Trophoblast cell (in vitro differentiated cells and primary cell): Measurements from ENCODE around the gene GALNT16.

Source experiments
- DNase-seq, 2 donors: peaks; one replicate each; pipeline ENCODE4 v3.0.0-alpha.2; 2016
- H2AFZ ChIP-seq: 2 replicates; pipeline ENCODE4 v1.6.1; 2013; ENCODE audit warnings: low read length, moderate library complexity, mild to moderate bottlenecking; ENCODE audit not compliant: insufficient read depth, poor library complexity
- H2AK5ac ChIP-seq: 2 replicates; pipeline ENCODE4 v1.6.1; 2013; ENCODE audit warnings: mild to moderate bottlenecking, low read length
- H2BK120ac ChIP-seq: 2 replicates; pipeline ENCODE4 v1.6.1; 2013; ENCODE audit warnings: low read length, mild to moderate bottlenecking, moderate library complexity; ENCODE audit not compliant: insufficient read depth, poor library complexity
- H2BK12ac ChIP-seq: 2 replicates; pipeline ENCODE4 v1.6.1; 2013; ENCODE audit warnings: mild to moderate bottlenecking, low read length, moderate library complexity
- H2BK5ac ChIP-seq: 2 replicates; pipeline ENCODE4 v1.6.1; 2013; ENCODE audit warnings: low read length, low read depth, moderate library complexity, mild to moderate bottlenecking; ENCODE audit not compliant: poor library complexity
- H3K14ac ChIP-seq: 2 replicates; pipeline ENCODE4 v1.6.1; 2013; ENCODE audit warnings: mild to moderate bottlenecking, low read length
- H3K18ac ChIP-seq: 2 replicates; pipeline ENCODE4 v1.6.1; 2013; ENCODE audit warnings: mild to moderate bottlenecking, low read length
- H3K23ac ChIP-seq: 2 replicates; pipeline ENCODE4 v1.6.1; 2013; ENCODE audit warnings: low read length
- H3K27ac ChIP-seq: 2 replicates; pipeline ENCODE4 v1.5.1; 2013; ENCODE audit warnings: low read depth, mild to moderate bottlenecking, inconsistent platforms, low read length, moderate library complexity
- H3K27me3 ChIP-seq: 2 replicates; pipeline ENCODE4 v1.6.1; 2013; ENCODE audit warnings: inconsistent platforms, mild to moderate bottlenecking, low read length, moderate library complexity; ENCODE audit not compliant: insufficient read depth
- H3K36me3 ChIP-seq, 2 experiments: 1 replicate in 1 of 2; 2 replicates in 1 of 2; pipeline ENCODE4 v1.6.1; 2013; ENCODE audit warnings: low read length in 2 of 2, mild to moderate bottlenecking in 2 of 2, moderate library complexity in 1 of 2; ENCODE audit not compliant: insufficient read depth in 2 of 2, control insufficient read depth in 1 of 2
- H3K4ac ChIP-seq: 2 replicates; pipeline ENCODE4 v1.6.1; 2013; ENCODE audit warnings: low read depth, mild to moderate bottlenecking, low read length, moderate library complexity
- H3K4me1 ChIP-seq, 2 experiments: 1 replicate in 1 of 2; 2 replicates in 1 of 2; pipeline ENCODE4 v1.6.1; 2013; ENCODE audit warnings: low read length in 2 of 2, mild to moderate bottlenecking in 2 of 2, moderate library complexity in 1 of 2; ENCODE audit not compliant: insufficient read depth in 2 of 2, control insufficient read depth in 1 of 2
- H3K4me2 ChIP-seq: 2 replicates; pipeline ENCODE4 v1.6.1; 2013; ENCODE audit warnings: inconsistent platforms, mild to moderate bottlenecking, low read length, moderate library complexity
- H3K4me3 ChIP-seq: 2 replicates; pipeline ENCODE4 v1.5.1; 2013; ENCODE audit warnings: mild to moderate bottlenecking, low read depth, low read length, inconsistent platforms
- H3K79me1 ChIP-seq: one replicate; pipeline ENCODE4 v1.6.1; 2013; ENCODE audit warnings: low read length
- H3K79me2 ChIP-seq: 2 replicates; pipeline ENCODE4 v1.6.1; 2013; ENCODE audit warnings: low read length, mild to moderate bottlenecking; ENCODE audit not compliant: control insufficient read depth, insufficient read depth, poor library complexity
- H3K9ac ChIP-seq: 2 replicates; pipeline ENCODE4 v1.6.1; 2013; ENCODE audit warnings: mild to moderate bottlenecking, low read length
- H3K9me3 ChIP-seq: 2 replicates; pipeline ENCODE4 v1.6.1; 2013; ENCODE audit warnings: low read depth, mild to moderate bottlenecking, control low read depth, inconsistent platforms, low read length; ENCODE audit not compliant: insufficient read depth
- H4K12ac ChIP-seq: 2 replicates; pipeline ENCODE4 v1.6.1; 2013; ENCODE audit warnings: low read depth, mild to moderate bottlenecking, low read length, moderate library complexity
- H4K8ac ChIP-seq: 2 replicates; pipeline ENCODE4 v1.6.1; 2013; ENCODE audit warnings: low read depth, mild to moderate bottlenecking, low read length, moderate library complexity
- H4K91ac ChIP-seq: one replicate; pipeline ENCODE4 v1.6.1; 2013; ENCODE audit warnings: low read depth, mild to moderate bottlenecking, low read length, moderate library complexity
- WGBS: extraction: QIAGEN DNeasy Blood & Tissue Kit; methylation state at CpG from one replicate; pipeline ENCODE4 v1.1.7; 2013; ENCODE audit warnings: missing lambda C conversion rate; ENCODE audit not compliant: insufficient read length, insufficient coverage; ENCODE audit errors: extremely low coverage; 5-methylcytosine and 5-hydroxymethylcytosine counted together

The GALNT16 gene

GRCh38 chr14:69327507-69327906 lies 67.5 kb downstream of the GALNT16 start:
- Histone ChIP-seq H3K27ac (no peak overlapping the region), H3K9me3 (no peaks in the 10 kb centered on the region), H3K9ac (no peak overlapping the region), H3K4me3 (no peak overlapping the region), H4K91ac (no peak overlapping the region), H2AFZ (no peak overlapping the region), H3K79me1 (no peaks in the 10 kb centered on the region), H2BK12ac (no peak overlapping the region), H3K14ac (no peak overlapping the region), H2BK5ac (no peak overlapping the region), H3K4me1 (no peaks in the 10 kb centered on the region), H3K4ac (no peak overlapping the region), H4K8ac (no peak overlapping the region), H3K4me2 (no peak overlapping the region), H3K79me2 (no peaks in the 10 kb centered on the region), H3K23ac (no peak overlapping the region), H2BK120ac (no peak overlapping the region), H4K12ac (no peak overlapping the region), H3K18ac (no peak overlapping the region), H3K27me3 (no peaks in the 10 kb centered on the region), H2AK5ac (no peak overlapping the region), H3K36me3 (no peaks in the 10 kb centered on the region)
- no peak for DNase-seq
- WGBS = no CpG with 5 or more reads among the region's 5 CpGs

DNA sequence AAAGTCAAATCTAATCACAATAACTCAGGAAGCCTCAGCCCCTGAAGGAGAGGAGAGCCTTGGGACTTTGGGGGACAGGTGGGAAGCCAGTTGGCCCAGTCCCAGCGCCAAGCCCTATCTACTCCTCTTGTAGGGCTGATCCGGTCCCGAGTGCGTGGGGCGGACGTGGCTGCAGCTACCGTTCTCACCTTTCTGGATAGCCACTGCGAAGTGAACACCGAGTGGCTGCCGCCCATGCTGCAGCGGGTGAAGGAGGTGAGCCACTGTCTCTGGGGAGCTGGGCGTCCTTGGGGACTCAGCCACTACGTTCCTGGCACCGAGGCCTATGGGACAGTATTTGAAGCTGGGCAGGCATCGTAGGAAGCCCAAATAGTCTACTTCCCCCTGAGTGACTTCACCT lies 68.4 kb downstream of the GALNT16 start:
- Histone ChIP-seq H3K4ac (no peak overlapping the region), H2AK5ac (no peak overlapping the region), H2BK5ac (no peak overlapping the region), H4K8ac (no peak overlapping the region), H3K14ac (no peak overlapping the region), H2AFZ (no peak overlapping the region), H3K79me2 (no peaks in the 10 kb centered on the region), H3K4me1 (no peaks in the 10 kb centered on the region), H4K91ac (no peak overlapping the region), H3K4me3 (no peak overlapping the region), H2BK120ac (no peak overlapping the region), H3K9ac (no peak overlapping the region), H3K23ac (no peak overlapping the region), H3K27ac (no peak overlapping the region), H3K36me3 (no peaks in the 10 kb centered on the region), H3K4me2 (no peak overlapping the region), H3K79me1 (no peaks in the 10 kb centered on the region), H3K27me3 (no peaks in the 10 kb centered on the region), H2BK12ac (no peak overlapping the region), H3K18ac (no peak overlapping the region), H3K9me3 (no peaks in the 10 kb centered on the region), H4K12ac (no peak overlapping the region)
- WGBS = no CpG with 5 or more reads among the region's 15 CpGs
- no peak for DNase-seq

DNA sequence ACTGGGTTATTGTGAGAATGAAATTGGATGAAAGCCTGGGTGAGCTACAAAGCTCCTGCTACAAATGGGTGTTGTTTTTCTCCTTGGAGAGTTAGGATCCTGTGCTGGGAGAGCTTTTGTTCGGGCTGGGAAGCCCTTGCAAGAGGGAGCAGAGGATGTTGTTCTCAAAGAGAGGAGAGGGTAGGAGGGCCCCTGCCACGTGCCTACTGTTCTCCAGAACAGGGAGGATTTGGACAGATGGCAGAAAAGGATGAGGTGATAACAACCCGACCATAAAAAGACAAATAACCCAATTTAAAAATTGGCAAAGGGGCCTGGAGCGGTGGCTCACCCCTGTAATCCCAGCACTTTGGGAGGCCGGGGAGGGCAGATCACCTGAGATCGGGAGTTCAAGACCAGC lies 68.8 kb downstream of the GALNT16 start:
- Histone ChIP-seq H3K4me3 (no peak overlapping the region), H2BK5ac (no peak overlapping the region), H3K4ac (no peak overlapping the region), H4K91ac (no peak overlapping the region), H3K27ac (no peak overlapping the region), H2AK5ac (no peak overlapping the region), H3K23ac (no peak overlapping the region), H2AFZ (no peak overlapping the region), H3K4me1 (no peaks in the 10 kb centered on the region), H4K12ac (no peak overlapping the region), H3K9me3 (no peaks in the 10 kb centered on the region), H3K36me3 (no peaks in the 10 kb centered on the region), H3K79me1 (no peaks in the 10 kb centered on the region), H4K8ac (no peak overlapping the region), H2BK120ac (no peak overlapping the region), H3K14ac (no peak overlapping the region), H3K79me2 (no peaks in the 10 kb centered on the region), H3K18ac (no peak overlapping the region), H3K4me2 (no peak overlapping the region), H2BK12ac (no peak overlapping the region), H3K27me3 (no peaks in the 10 kb centered on the region), H3K9ac (no peak overlapping the region)
- WGBS = no CpG with 5 or more reads among the region's 6 CpGs
- DNase-seq = no peak

GRCh38 chr14:69331206-69331605 lies 71.2 kb downstream of the GALNT16 start:
- H3K4ac ChIP-seq = no peak overlapping the region
- no peak overlapping the region for H4K8ac ChIP-seq
- H3K27ac ChIP-seq = no peak overlapping the region
- no peak overlapping the region for H2BK12ac ChIP-seq
- no peak overlapping the region for H3K14ac ChIP-seq
- no peak overlapping the region for H2BK120ac ChIP-seq
- H2AK5ac ChIP-seq = no peak overlapping the region
- no peak for DNase-seq
- no CpG with 5 or more reads among the region's 4 CpGs for WGBS
- no peaks in the 10 kb centered on the region for H3K27me3 ChIP-seq
- no peak overlapping the region for H3K9ac ChIP-seq
- H3K4me2 ChIP-seq = no peak overlapping the region
- peaks cover 2% of the 10 kb centered on the region for H3K79me1 ChIP-seq
- no peak overlapping the region for H3K4me3 ChIP-seq
- no peak overlapping the region for H3K18ac ChIP-seq
- no peaks in the 10 kb centered on the region for H3K36me3 ChIP-seq
- peaks cover 16 to 18% of the 10 kb centered on the region in 2 experiments for H3K4me1 ChIP-seq
- no peak overlapping the region for H4K91ac ChIP-seq
- no peak overlapping the region for H3K23ac ChIP-seq
- no peaks in the 10 kb centered on the region for H3K9me3 ChIP-seq
- H2AFZ ChIP-seq = no peak overlapping the region
- H2BK5ac ChIP-seq = no peak overlapping the region
- no peaks in the 10 kb centered on the region for H3K79me2 ChIP-seq
- H4K12ac ChIP-seq = no peak overlapping the region
